GM12878 (cell line): ENCODE measurements around the gene SLC6A7. TPM values are rescaled to one million over a fixed set of nuclear protein-coding genes. Genes with fewer than 3 reads are reported as not detected.

Experiments
- ATAC-seq: fragments of 200-7000 bp; cut with Tn5 transposase; 3 replicates; pipeline ENCODE4 v1.9.1; 2020; ENCODE audit warnings: mild to moderate bottlenecking, moderate library complexity
- BruUV-seq: library from RNA; stranded (reverse); fragments of 400-500 nt; replicated peaks from 2 replicates; lab custom pipeline; 2021; lab: Mats Ljungman, UMichigan
- CTCF ChIA-PET: fragments of 300-600 bp; sonication (Branson Sonifier 250); formaldehyde crosslinking; extraction: SDS; loops from one replicate; lab custom pipeline; 2021; ENCODE audit warnings: inconsistent platforms; lab: Yijun Ruan, JAX
- POLR2A ChIA-PET: fragments of 350-600 bp; formaldehyde crosslinking; extraction: SDS; loops from one replicate; lab custom pipeline; 2021; ENCODE audit warnings: inconsistent platforms; lab: Charles Lee
- RAD21 ChIA-PET: fragments of 300-600 bp; sonication (Branson Sonifier 250); formaldehyde crosslinking; loops from one replicate; lab custom pipeline; 2023; ENCODE audit warnings: antibody characterized with exemption; ENCODE audit not compliant: unreplicated experiment; lab: Charles Lee
- SMC1A ChIA-PET: fragments of 300-600 bp; sonication (Branson Sonifier 250); formaldehyde crosslinking; loops from one replicate; lab custom pipeline; 2023; ENCODE audit not compliant: unreplicated experiment, uncharacterized antibody; lab: Charles Lee
- DNase-seq: peaks from one replicate; pipeline ENCODE4 v3.0.0-alpha.2; 2011; ENCODE audit warnings: low read depth, low spot score
- FAIRE-seq: peaks from 3 replicates; lab custom pipeline; 2011; peaks lifted over from hg19 to GRCh38; lab: Jason Lieb, UNC
- H2AFZ ChIP-seq: 2 replicates; pipeline ENCODE4 v1.6.0; 2011; ENCODE audit warnings: low read depth, low read length, control low read depth; ENCODE audit not compliant: control insufficient read depth
- H3K27ac ChIP-seq: 2 replicates; pipeline ENCODE4 v1.5.1; 2011; ENCODE audit warnings: control low read depth; ENCODE audit not compliant: control insufficient read depth, insufficient read depth
- H3K27me3 ChIP-seq, 2 experiments: replicated peaks in 1 of 2; 2 replicates each; pipeline versions ENCODE4 v1.6.0 to v1.6.1; 2011; ENCODE audit warnings: low read length in 1 of 2; ENCODE audit not compliant: control insufficient read depth in 2 of 2, insufficient read depth in 2 of 2
- H3K36me3 ChIP-seq, 2 experiments: 2 replicates each; pipeline ENCODE4 v1.5.1; 2011; ENCODE audit warnings: low read length in 1 of 2; ENCODE audit not compliant: control insufficient read depth in 2 of 2, insufficient read depth in 2 of 2
- H3K4me1 ChIP-seq: 2 replicates; pipeline ENCODE4 v1.6.1; 2011; ENCODE audit warnings: mild to moderate bottlenecking, low read length, moderate library complexity, mixed read lengths; ENCODE audit not compliant: control insufficient read depth, insufficient read depth
- H3K4me2 ChIP-seq: 2 replicates; pipeline ENCODE4 v1.6.0; 2011; ENCODE audit warnings: control low read depth; ENCODE audit not compliant: control insufficient read depth, insufficient read depth
- H3K4me3 ChIP-seq: fragments of 200-600 bp; sonication (generic); 2 replicates; pipeline ENCODE4 v1.5.1; 2016
- H3K79me2 ChIP-seq: 2 replicates; pipeline ENCODE4 v1.6.0; 2011; ENCODE audit warnings: low read length; ENCODE audit not compliant: control insufficient read depth, insufficient read depth
- H3K9ac ChIP-seq: 2 replicates; pipeline ENCODE4 v1.8.0; 2011; ENCODE audit warnings: low read length, control low read depth, mixed read lengths; ENCODE audit not compliant: control insufficient read depth, insufficient read depth
- H3K9me3 ChIP-seq: replicated peaks from 3 replicates; pipeline ENCODE4 v1.5.1; 2011; ENCODE audit warnings: mild to moderate bottlenecking, low read length; ENCODE audit not compliant: control insufficient read depth, insufficient read depth
- H4K20me1 ChIP-seq: 2 replicates; pipeline ENCODE4 v1.6.0; 2011; ENCODE audit not compliant: control insufficient read depth, insufficient read depth
- BMI1 ChIP-seq: fragments of 450-650 bp; IDR thresholded peaks from 2 replicates; pipeline ENCODE4 v1.6.1; 2016; ENCODE audit warnings: mild to moderate bottlenecking, moderate library complexity, borderline replicate concordance
- ETV6 ChIP-seq, 2 experiments: fragments of 450-650 bp in 1 of 2; IDR thresholded peaks in 1 of 2; conservative IDR thresholded peaks in 1 of 2; 2 replicates each; pipeline ENCODE4 v1.6.1; 2014; ENCODE audit warnings: antibody characterized with exemption in 1 of 2, borderline replicate concordance in 1 of 2, low read depth in 1 of 2, mild to moderate bottlenecking in 1 of 2, moderate library complexity in 1 of 2
- IKZF2 ChIP-seq, 2 experiments: fragments of 450-650 bp; IDR thresholded peaks; 2 replicates each; pipeline ENCODE4 v1.6.1; 2017; ENCODE audit warnings: mild to moderate bottlenecking in 2 of 2, moderate library complexity in 2 of 2
- IRF4 ChIP-seq: IDR thresholded peaks from 2 replicates; pipeline ENCODE4 v1.6.1; 2011; ENCODE audit warnings: low read depth, low read length
- KAT2A ChIP-seq: conservative IDR thresholded peaks from 2 replicates; pipeline ENCODE4 v1.6.1; 2011; ENCODE audit warnings: low read depth, low read length; ENCODE audit not compliant: control insufficient read depth
- NFIC ChIP-seq: IDR thresholded peaks from 2 replicates; pipeline ENCODE4 v1.6.1; 2012; ENCODE audit warnings: low read depth, mild to moderate bottlenecking, inconsistent platforms, low read length, moderate library complexity
- NRF1 ChIP-seq: conservative IDR thresholded peaks from 2 replicates; pipeline ENCODE4 v1.6.1; 2011; ENCODE audit warnings: mild to moderate bottlenecking, low read depth, low read length, improper control_type of control experiment
- PKNOX1 ChIP-seq: fragments of 450-650 bp; IDR thresholded peaks from 2 replicates; pipeline ENCODE4 v1.6.1; 2016; ENCODE audit warnings: mild to moderate bottlenecking
- SPI1 ChIP-seq: IDR thresholded peaks from 2 replicates; pipeline ENCODE4 v1.6.1; 2011; ENCODE audit warnings: low read depth, mild to moderate bottlenecking, low read length, moderate library complexity, borderline replicate concordance; ENCODE audit not compliant: insufficient read depth
- WGBS: methylation state at CpG from one replicate; pipeline ENCODE4 v1.1.6; 2016; ENCODE audit warnings: low lambda C conversion rate; ENCODE audit not compliant: insufficient replicate concordance, insufficient coverage; ENCODE audit errors: missing lambda C conversion rate; 5-methylcytosine and 5-hydroxymethylcytosine counted together
- in situ Hi-C: fragments of 300-500 bp; cut with MboI; formaldehyde crosslinking; loops from 9 replicates; pipeline ENCODE4 v1.14.3; 2018; ENCODE audit warnings: mixed read lengths
- intact Hi-C: fragments of 100-400 bp; cut with micrococcal nuclease; formaldehyde crosslinking; loops from one replicate; pipeline ENCODE4 v1.14.2; 2022; ENCODE audit not compliant: unreplicated experiment
- polyA plus RNA-seq, 11 experiments: library from polyadenylated mRNA; depleted of rRNA in 4 of 11; unstranded in 6 of 11; stranded (reverse) in 5 of 11; fragments of >200 nt; fragmentation: Nextera tagmentation in 4 of 11; fragmentation: Illumina TruSeq in 1 of 11; extraction: Ambion mirVana in 4 of 11; extraction: Trizol in 1 of 11; gene quantifications; 1 replicate in 1 of 11; 2 replicates in 10 of 11; pipeline versions ENCODE4 v1.2.1 to v1.2.3, GENCODE V29; 2011 to 2016; ENCODE audit warnings: inconsistent platforms in 2 of 11, missing spikeins in 2 of 11, low read depth in 1 of 11
- total RNA-seq, 4 experiments: library from RNA; depleted of rRNA in 3 of 4; stranded (reverse); fragments of >200 nt in 3 of 4; fragmentation: Illumina TruSeq in 1 of 4; extraction: Trizol in 1 of 4; gene quantifications; 2 replicates each; pipeline versions ENCODE4 v1.2.1 to v1.2.3, GENCODE V29; 2013 to 2021
- TF ChIP-seq, protein P1 (sequence below): fragments of 450-650 bp; formaldehyde crosslinking; IDR thresholded peaks from 2 replicates; pipeline ENCODE4 v1.4.0; 2022; ENCODE audit warnings: mild to moderate bottlenecking, moderate library complexity

Gene SLC6A7
- total and polyA plus RNA-seq, 10 of the 15 experiments (the other 5 are each of a cell fraction or from before 2014, with no cell fraction given), result 0.01 to 0.15 (median 0.06) TPM; not detected in 7

DNA sequence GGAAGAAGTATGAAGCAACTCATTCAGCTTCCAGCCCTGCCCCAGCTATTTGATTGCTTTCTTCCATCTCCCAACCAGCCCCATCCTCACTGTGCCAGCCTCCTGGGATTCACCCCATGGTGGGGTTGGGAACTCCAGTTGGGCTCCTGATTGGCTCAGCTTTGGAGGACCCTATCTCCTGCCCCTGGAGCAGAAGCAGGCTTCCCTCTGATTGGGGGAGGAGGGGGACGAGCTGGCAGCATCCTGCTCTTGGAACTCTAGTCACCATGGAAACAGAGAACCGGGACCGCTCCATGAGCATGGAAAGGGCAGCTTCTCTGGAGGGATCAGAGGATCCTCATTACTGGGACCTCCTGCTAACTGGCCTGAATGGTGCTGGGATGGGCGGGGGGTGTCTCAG is 2.6 kb downstream of the SLC6A7 start (continued):
- TF ChIP-seq ETV6 (conservative IDR thresholded peaks at IDR 0.05 in 1 of 2, IDR thresholded peaks at IDR 0.05 in 1 of 2; ENCODE audit: borderline replicate concordance in 1 of 2, low read depth in 1 of 2) (no peak), SPI1 (no peak), IKZF2 (IDR thresholded peaks at IDR 0.05) (no peak), BMI1 (no peak), PKNOX1 (no peak), NRF1 (no peak), IRF4 (no peak)
- TF ChIP-seq, all 136 proteins: peak for 0

DNA sequence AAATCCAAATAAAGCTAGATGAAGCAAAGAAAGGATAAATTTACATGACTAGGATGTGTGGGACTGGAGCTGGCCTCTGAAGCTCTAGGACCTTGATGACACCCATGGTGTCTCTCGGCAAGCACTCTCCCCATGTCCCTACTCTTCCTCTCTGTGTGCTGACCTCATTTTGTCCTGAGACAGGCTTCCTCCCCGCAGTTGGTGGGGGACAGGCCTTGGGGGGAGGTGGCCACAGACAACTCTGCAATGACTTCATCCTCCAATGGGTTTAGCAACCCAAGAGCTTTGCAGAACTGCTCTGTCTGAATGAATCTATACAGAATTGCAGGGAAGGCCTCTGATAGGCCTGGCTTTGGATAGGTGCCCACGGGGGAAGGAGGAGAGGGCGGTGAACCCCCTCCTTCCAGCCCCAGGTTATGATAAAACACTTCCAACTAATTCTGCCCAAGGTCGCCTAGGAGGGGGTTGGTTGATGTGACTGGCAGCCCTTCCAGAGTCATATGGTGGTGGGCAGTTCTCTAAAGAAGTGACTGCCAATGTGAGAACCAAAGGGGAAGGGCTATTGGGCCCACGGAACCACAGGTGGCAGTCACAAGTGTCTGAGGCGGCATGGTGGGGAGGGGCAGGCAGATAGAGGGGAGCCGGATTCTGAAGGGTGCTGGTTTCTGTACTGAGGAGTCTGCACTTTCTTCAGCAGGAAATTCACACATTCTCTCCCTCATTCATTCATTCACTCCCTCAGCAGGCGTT is 6.0 kb downstream of the SLC6A7 start:
- Histone ChIP-seq H3K9ac (no peak overlapping the region), H3K4me3 (no peak overlapping the region), H3K27ac (no peak overlapping the region), H3K9me3 (no peaks in the 10 kb centered on the region), H3K4me2 (no peak overlapping the region), H4K20me1 (no peaks in the 10 kb centered on the region; the same call in 1 of the 2 replicates), H3K4me1 (no peaks in the 10 kb centered on the region), H3K36me3 (no peaks in the 10 kb centered on the region), H2AFZ (no peak overlapping the region), H3K27me3 (peaks cover 4 to 6% of the 10 kb centered on the region in 2 experiments), H3K79me2 (no peaks in the 10 kb centered on the region)
- CTCF ChIA-PET, result interaction anchor here (1.7 kb wide), 1 partner anchor 20 kb away, joined by 4 read pairs; no protein-coding TSS in a partner anchor
- TF ChIP-seq, protein P1, sequence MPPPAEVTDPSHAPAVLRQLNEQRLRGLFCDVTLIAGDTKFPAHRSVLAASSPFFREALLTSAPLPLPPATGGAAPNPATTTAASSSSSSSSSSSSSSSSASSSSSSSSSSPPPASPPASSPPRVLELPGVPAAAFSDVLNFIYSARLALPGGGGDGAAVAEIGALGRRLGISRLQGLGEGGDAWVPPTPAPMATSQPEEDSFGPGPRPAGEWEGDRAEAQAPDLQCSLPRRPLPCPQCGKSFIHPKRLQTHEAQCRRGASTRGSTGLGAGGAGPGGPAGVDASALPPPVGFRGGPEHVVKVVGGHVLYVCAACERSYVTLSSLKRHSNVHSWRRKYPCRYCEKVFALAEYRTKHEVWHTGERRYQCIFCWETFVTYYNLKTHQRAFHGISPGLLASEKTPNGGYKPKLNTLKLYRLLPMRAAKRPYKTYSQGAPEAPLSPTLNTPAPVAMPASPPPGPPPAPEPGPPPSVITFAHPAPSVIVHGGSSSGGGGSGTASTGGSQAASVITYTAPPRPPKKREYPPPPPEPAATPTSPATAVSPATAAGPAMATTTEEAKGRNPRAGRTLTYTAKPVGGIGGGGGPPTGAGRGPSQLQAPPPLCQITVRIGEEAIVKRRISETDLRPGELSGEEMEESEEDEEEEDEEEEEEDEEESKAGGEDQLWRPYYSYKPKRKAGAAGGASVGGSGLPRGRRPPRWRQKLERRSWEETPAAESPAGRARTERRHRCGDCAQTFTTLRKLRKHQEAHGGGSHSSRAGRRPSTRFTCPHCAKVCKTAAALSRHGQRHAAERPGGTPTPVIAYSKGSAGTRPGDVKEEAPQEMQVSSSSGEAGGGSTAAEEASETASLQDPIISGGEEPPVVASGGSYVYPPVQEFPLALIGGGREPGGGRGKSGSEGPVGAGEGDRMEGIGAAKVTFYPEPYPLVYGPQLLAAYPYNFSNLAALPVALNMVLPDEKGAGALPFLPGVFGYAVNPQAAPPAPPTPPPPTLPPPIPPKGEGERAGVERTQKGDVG (CRISPR knock-in tag), result no peak
- no peak for TF ChIP-seq NFIC
- no peak for TF ChIP-seq KAT2A
- FAIRE-seq (no peak), DNase-seq (no peak), ATAC-seq (no peak)
- in situ Hi-C loops (no loop called here), intact Hi-C loops (no loop called here)
- SMC1A ChIA-PET, result interaction anchor here (1.0 kb wide), 1 partner anchor 155 kb away, joined by 4 read pairs; no protein-coding TSS in a partner anchor
- RAD21 ChIA-PET, result no interaction called here
- 22% methylated on average over 9 of the region's 9 CpGs for WGBS
- POLR2A ChIA-PET, result no interaction called here
- no TSS peak for BruUV-seq
